Spleen (tissue), 11 donors: ENCODE measurements around the gene ABCB8. TPM values are rescaled to one million over a fixed set of nuclear protein-coding genes. Genes with fewer than 3 reads are reported as not detected.

ENCODE experiments used
- DNase-seq: peaks from one replicate; pipeline ENCODE4 v3.0.0-alpha.2; 2020
- H3K27ac ChIP-seq, 8 donors: fragments of 200-600 bp; sonication (generic) in 7 of 8; 1 replicate in 4 of 8; 2 replicates in 4 of 8; pipeline versions ENCODE4 v1.5.0 to v1.8.0; 2016 to 2021; ENCODE audit warnings: inconsistent platforms in 4 of 8, mild to moderate bottlenecking in 4 of 8, moderate library complexity in 1 of 8
- H3K27me3 ChIP-seq, 7 donors: fragments of 200-600 bp; sonication (generic) in 6 of 7; replicated peaks in 1 of 7; 1 replicate in 4 of 7; 2 replicates in 3 of 7; pipeline versions ENCODE4 v1.5.0 to v1.8.0; 2016 to 2021; ENCODE audit warnings: inconsistent platforms in 3 of 7, mild to moderate bottlenecking in 1 of 7
- H3K36me3 ChIP-seq, 6 donors: fragments of 200-600 bp; sonication (generic) in 5 of 6; 1 replicate in 4 of 6; 2 replicates in 2 of 6; pipeline versions ENCODE4 v1.5.0 to v1.8.0; 2016 to 2021; ENCODE audit warnings: inconsistent platforms in 2 of 6
- H3K4me1 ChIP-seq, 6 donors: fragments of 200-600 bp; sonication (generic) in 5 of 6; 1 replicate in 3 of 6; 2 replicates in 3 of 6; pipeline versions ENCODE4 v1.5.0 to v1.8.0; 2016 to 2021; ENCODE audit warnings: inconsistent platforms in 3 of 6
- H3K4me3 ChIP-seq, 8 donors: fragments of 200-600 bp; sonication (generic) in 7 of 8; 1 replicate in 4 of 8; 2 replicates in 4 of 8; pipeline versions ENCODE4 v1.5.0 to v1.8.0; 2016 to 2021; ENCODE audit warnings: inconsistent platforms in 4 of 8, mild to moderate bottlenecking in 4 of 8, moderate library complexity in 2 of 8
- H3K9me3 ChIP-seq, 8 donors: fragments of 200-600 bp; sonication (generic) in 7 of 8; 1 replicate in 4 of 8; 2 replicates in 4 of 8; pipeline versions ENCODE4 v1.5.0 to v1.8.0; 2016 to 2021; ENCODE audit warnings: inconsistent platforms in 4 of 8
- CTCF ChIP-seq, 11 experiments: fragments of 200-600 bp in 7 of 11; fragments of 450-650 bp in 4 of 11; sonication (generic) in 4 of 11; IDR thresholded peaks in 8 of 11; conservative IDR thresholded peaks in 3 of 11; 1 replicate in 7 of 11; 2 replicates in 4 of 11; pipeline versions ENCODE4 v1.4.0 to v1.8.0; 2016 to 2021; ENCODE audit warnings: antibody characterized with exemption in 11 of 11, inconsistent platforms in 4 of 11, mild to moderate bottlenecking in 1 of 11
- POLR2A ChIP-seq, 3 donors: fragments of 450-650 bp; IDR thresholded peaks; one replicate each; pipeline ENCODE4 v1.5.1; 2017; ENCODE audit warnings: antibody characterized with exemption in 3 of 3, mild to moderate bottlenecking in 1 of 3
- POLR2AphosphoS5 ChIP-seq, 3 donors: sonication (generic); formaldehyde crosslinking; IDR thresholded peaks; one replicate each; pipeline ENCODE4 v1.5.1; 2017; ENCODE audit warnings: antibody characterized with exemption in 3 of 3
- WGBS, 5 donors: extraction: QIAGEN DNeasy Blood & Tissue Kit in 3 of 5; methylation state at CpG; one replicate each; pipeline versions ENCODE4 v1.1.5 to v1.1.7; 2013 to 2018; 5-methylcytosine and 5-hydroxymethylcytosine counted together
- intact Hi-C: fragments of 100-400 bp; cut with DNase I; formaldehyde crosslinking; loops from one replicate; pipeline ENCODE4 v1.15.0; 2023; ENCODE audit warnings: low total_unique reads
- polyA plus RNA-seq, 3 donors: library from polyadenylated mRNA; stranded (reverse); fragments of 200-250 nt; gene quantifications; one replicate each; pipeline ENCODE4 v1.2.1, GENCODE V29; 2013
- total RNA-seq, 7 donors: library from RNA; depleted of rRNA in 3 of 7; stranded (reverse); fragments of >200 nt in 3 of 7; fragmentation: NEBNext Ultra II Directional in 4 of 7; extraction: Animal tissue kit (Norgen Biotek cat#: 25700) in 4 of 7; gene quantifications; one replicate each; pipeline versions ENCODE4 v1.1.0 to v1.2.1, GENCODE V29; 2016 to 2021
- donor health status: healthy with polysubstance abuse.
- donor health status: DM: no; HTN: no; CAD: no; lungs with moderate emphysema.
- donor health status: DM: no; HTN: no; CAD: no.
- donor health status: Bipolar disorder and iron deficiency.
- donor health status: healthy.
- donor health status: DM: no; HTN: no; CAD: no.
- donor health status: DM: yes; HTN: yes; CAD: no.

ABCB8 gene
- total and polyA plus RNA-seq, 10 donors: 12.9 to 42.6 (median 26.4) TPM

GRCh38 chr7:151015967-151016366, 12.3 kb upstream of the ABCB8 start:
- intact Hi-C loops: no loop called here
- Histone ChIP-seq H3K27ac (peak overlapping the region in 2 of 8 donors; percentile 79 to 85), H3K4me1 (peaks cover 41 to 87% (median 68%) of the 10 kb centered on the region in 6 donors), H3K36me3 (peaks cover 0 to 38% (median 0%) of the 10 kb centered on the region in 6 donors), H3K9me3 (no peaks in the 10 kb centered on the region), H3K27me3 (peaks cover 0 to 57% (median 25%) of the 10 kb centered on the region in 7 donors), H3K4me3 (no peak overlapping the region)
- no peak for DNase-seq
- TF ChIP-seq CTCF (IDR thresholded peaks at IDR 0.05 in 8 of 11, conservative IDR thresholded peaks at IDR 0.05 in 3 of 11): no peak
- TF ChIP-seq POLR2AphosphoS5 (IDR thresholded peaks at IDR 0.05): peak; percentile 75 to 83 (median 77)
- TF ChIP-seq POLR2A (IDR thresholded peaks at IDR 0.05): no peak
- WGBS, 5 donors: 66 to 90% (median 72%) methylated on average over 5 of the region's 5 CpGs

- H3K4me1 ChIP-seq: peaks cover 35 to 82% (median 63%) of the 10 kb centered on the region in 6 donors
- peaks cover 0 to 33% (median 0%) of the 10 kb centered on the region in 6 donors for H3K36me3 ChIP-seq
- H3K27me3 ChIP-seq: peaks cover 0 to 63% (median 25%) of the 10 kb centered on the region in 7 donors
- no peak for DNase-seq
- no peak for TF ChIP-seq CTCF (IDR thresholded peaks at IDR 0.05 in 8 of 11, conservative IDR thresholded peaks at IDR 0.05 in 3 of 11)
- TF ChIP-seq POLR2A (IDR thresholded peaks at IDR 0.05): no peak
- TF ChIP-seq POLR2AphosphoS5 (IDR thresholded peaks at IDR 0.05): no peak
- WGBS, 5 donors: 74 to 91% (median 79%) methylated on average over 8 of the region's 8 CpGs
- no peak overlapping the region for H3K4me3 ChIP-seq
- peak overlapping the region in 2 of 8 donors; percentile 37 to 45 for H3K27ac ChIP-seq
- H3K9me3 ChIP-seq: no peaks in the 10 kb centered on the region
- intact Hi-C loops: no loop called here
Observed at GRCh38 chr7:151016505-151016904, 11.7 kb upstream of the ABCB8 start.

GRCh38 chr7:151016942-151017341, 11.3 kb upstream of the ABCB8 start:
- TF ChIP-seq POLR2AphosphoS5 (IDR thresholded peaks at IDR 0.05) (peak; percentile 35 to 78 (median 58)), CTCF (IDR thresholded peaks at IDR 0.05 in 8 of 11, conservative IDR thresholded peaks at IDR 0.05 in 3 of 11) (no peak), POLR2A (IDR thresholded peaks at IDR 0.05) (peak in 1 of 3 donors; percentile 3)
- peaks cover 0 to 30% (median 0%) of the 10 kb centered on the region in 6 donors for H3K36me3 ChIP-seq
- no peaks in the 10 kb centered on the region for H3K9me3 ChIP-seq
- H3K4me1 ChIP-seq: peaks cover 31 to 77% (median 61%) of the 10 kb centered on the region in 6 donors
- intact Hi-C loops: no loop called here
- peak overlapping the region in 3 of 8 donors; percentile 14 to 45 (median 37) for H3K27ac ChIP-seq
- H3K4me3 ChIP-seq: no peak overlapping the region
- no peak for DNase-seq
- peaks cover 0 to 64% (median 25%) of the 10 kb centered on the region in 7 donors for H3K27me3 ChIP-seq
- 77 to 87% (median 81%) methylated on average over 15 of the region's 15 CpGs for WGBS, 5 donors

- TF ChIP-seq POLR2A (IDR thresholded peaks at IDR 0.05) (peak in 1 of 3 donors; percentile 1), CTCF (IDR thresholded peaks at IDR 0.05 in 8 of 11, conservative IDR thresholded peaks at IDR 0.05 in 3 of 11) (no peak), POLR2AphosphoS5 (IDR thresholded peaks at IDR 0.05) (peak in 2 of 3 donors; percentile 3 to 27)
- Histone ChIP-seq H3K27ac (peak overlapping the region in 3 of 8 donors; percentile 15 to 45 (median 37)), H3K4me1 (peaks cover 26 to 72% (median 56%) of the 10 kb centered on the region in 6 donors), H3K36me3 (peaks cover 0 to 30% (median 0%) of the 10 kb centered on the region in 6 donors), H3K27me3 (peaks cover 0 to 64% (median 25%) of the 10 kb centered on the region in 7 donors), H3K4me3 (peak overlapping the region in 3 of 8 donors; percentile 32 to 67 (median 38)), H3K9me3 (no peaks in the 10 kb centered on the region)
- WGBS, 5 donors: 33 to 46% (median 42%) methylated on average over 12 to 13 of the region's 13 CpGs
- intact Hi-C loops: no loop called here
- DNase-seq: no peak
Observed at GRCh38 chr7:151017370-151017952, 10.8 kb upstream of the ABCB8 start.
